Measurements from ENCODE around the gene WDR20.
"Not testable (repeated sequence)": the region's sequence is repeated elsewhere in the genome, so short reads cannot be mapped to it uniquely, and the experiment has no call there.

WDR20 gene

DNA sequence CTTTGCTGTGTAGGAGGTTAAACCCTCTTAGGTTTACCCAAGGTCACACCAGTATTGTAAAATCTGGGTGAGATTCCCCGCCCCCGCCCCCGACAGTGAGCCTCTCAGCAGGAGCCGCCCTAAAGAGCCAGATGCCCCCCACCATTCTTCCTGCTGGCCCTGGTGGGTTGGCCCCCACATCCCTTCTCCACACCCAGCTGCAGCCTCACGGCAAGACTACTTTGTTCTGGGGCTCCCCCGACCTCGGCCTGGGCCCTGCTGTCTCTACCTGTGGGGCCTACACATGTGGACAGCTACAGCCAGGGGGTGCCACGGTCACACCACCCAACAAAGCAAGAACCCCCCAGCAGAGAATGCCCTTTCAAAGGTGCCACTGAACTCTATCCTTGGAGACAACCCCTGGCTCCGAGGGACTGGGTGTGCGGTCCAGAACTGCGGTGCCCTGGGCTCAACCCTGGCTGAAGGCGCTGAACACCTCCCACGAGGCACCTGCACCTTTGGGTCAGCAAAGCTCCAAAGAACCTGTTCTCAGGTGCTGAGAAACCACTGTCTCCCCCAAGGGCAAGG, 82.4 kb downstream of the WDR20 start:
- no peak for DNase-seq

DNA sequence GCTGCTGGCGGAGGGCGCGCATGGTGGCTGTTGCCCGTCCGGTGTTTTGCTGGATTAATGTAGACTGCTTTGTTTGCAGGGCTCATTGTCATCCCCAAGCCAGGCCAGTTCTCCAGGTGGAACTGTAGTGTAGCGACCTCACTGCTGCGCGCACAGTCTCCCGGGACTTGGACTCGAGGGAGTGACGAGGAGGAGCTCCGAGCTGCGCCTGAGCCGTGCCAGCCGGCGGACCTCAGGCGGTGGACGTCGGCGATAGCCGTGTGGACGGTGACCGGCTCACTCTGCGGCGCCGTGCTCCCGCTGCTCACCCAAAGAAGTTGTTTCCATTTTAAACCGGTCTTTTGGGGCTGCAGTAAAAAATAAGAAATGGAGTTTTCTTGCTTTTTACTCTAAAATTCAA, 83.1 kb downstream of the WDR20 start:
- DNase-seq: no peak

DNA sequence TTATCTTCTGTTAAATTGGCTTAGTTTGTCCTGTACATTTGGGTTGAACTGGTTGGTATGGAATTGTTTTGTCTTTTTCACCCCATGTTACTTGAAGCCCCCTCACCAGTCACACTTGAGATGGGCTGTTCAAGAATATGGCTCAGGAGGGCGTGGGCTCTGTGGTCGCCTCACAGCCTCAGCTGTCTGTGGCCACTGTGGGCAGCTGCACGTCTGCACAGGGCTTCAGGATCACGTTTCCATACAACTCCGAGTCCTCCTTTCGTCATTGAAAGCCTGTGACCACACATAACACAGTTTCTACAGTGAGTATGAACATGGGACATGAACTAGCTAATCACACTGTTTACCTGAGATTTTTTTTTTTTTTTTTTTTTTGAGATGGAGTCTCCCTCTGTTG, 84.0 kb downstream of the WDR20 start:
- no peak for DNase-seq

DNA sequence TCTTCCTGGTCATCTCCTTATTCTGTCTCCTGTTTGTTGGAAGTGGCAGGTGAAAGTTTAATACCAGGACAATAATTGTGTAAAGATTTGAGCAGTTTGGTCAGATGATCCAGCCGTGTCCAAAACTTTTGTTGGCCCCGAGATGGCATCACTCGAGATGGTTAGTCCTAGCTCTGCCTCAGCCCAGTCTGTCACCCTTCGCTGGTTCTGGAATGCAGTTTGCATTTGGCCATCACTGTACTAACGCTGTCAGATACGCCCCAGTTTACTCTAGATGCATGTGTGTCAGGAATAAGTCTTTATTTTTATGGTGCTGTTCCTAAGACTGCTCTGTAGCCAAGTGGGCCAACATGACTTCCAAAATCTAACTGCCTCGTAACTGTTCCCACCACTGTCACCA, 85.7 kb downstream of the WDR20 start:
- no peak for DNase-seq

DNA sequence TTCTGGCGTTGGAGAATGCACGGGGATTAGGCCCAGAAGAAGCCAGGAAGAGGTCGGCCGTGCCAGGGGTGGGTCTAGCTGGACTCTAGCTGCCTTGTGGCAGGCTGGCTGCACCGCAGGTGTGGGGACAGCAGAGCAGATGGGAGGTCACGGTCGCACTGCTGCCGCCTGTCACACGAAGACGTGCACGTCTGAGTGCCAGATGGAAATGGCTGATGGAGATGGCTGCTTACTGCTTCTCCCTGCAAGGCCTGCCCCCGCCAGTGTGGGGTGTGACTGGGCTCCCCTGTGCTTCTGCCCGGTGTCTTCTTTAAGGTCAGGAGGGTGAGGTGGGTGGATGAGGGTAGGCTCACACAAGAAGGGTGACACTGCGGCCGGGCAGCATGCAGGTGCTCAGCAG, 86.2 kb downstream of the WDR20 start:
- no peak for DNase-seq

GRCh38 chr14:102226356-102227125, 86.8 kb downstream of the WDR20 start:
- DNase-seq: no peak

DNA sequence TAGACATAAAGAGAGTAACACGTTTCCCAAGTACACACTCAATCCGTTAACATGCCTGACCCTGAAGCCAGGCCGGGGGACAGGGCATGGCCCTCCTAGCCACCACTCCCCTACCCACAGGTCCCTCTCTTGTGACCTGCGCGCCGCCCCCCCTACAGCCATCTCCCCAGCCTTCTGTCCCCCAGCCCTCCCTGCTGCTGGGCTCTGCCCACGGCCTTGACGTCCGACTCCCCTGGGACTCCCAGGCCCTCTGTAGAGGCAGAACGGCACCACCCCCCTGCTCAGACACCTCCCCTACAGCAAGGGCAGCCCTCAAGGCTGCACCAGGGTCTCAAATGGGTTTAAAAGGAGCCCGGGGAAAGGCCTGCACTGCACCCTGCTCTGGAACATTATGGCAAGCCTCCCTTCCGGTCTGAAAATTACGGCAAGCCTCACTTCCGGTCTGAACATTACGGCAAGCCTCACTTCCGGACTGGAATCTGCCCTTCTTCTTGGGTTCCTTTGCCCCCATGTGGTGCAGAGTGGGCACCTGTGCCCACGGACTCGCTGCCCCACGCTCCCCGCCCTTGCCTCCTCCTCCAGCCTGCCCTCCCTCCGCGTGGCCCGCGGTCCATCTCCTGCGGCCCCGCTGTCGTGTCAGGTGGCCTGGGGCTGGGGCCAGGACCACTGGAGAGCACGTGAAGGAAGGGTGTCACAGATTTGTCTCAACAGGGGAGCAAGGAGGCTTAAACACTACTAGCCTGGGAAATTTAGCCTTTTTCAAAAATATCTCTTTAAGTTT, 87.7 kb downstream of the WDR20 start:
- no peak for DNase-seq

GRCh38 chr14:102229071-102229738, 89.5 kb downstream of the WDR20 start:
- no peak for DNase-seq

DNA sequence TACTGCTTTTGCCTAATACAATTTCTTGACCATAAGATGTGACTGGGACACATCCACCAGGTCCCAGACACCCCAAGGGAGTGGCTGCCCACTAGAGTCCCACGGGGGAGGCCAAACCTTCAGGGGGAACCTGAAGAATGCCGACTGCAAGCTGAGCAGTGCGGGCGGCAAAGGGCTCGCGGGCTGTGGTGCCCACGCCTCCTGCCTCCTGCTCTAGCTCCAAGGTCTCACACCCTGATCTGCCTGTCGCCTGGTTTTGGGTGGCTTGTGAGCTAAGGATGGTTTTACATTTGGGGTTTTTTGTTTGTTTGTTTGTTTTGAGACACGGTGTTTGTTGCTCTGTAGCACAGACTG, 90.0 kb downstream of the WDR20 start:
- no peak for DNase-seq

- DNase-seq: no peak
These were observed 90.9 kb downstream of the WDR20 start for GRCh38 chr14:102230481-102231210.

DNA sequence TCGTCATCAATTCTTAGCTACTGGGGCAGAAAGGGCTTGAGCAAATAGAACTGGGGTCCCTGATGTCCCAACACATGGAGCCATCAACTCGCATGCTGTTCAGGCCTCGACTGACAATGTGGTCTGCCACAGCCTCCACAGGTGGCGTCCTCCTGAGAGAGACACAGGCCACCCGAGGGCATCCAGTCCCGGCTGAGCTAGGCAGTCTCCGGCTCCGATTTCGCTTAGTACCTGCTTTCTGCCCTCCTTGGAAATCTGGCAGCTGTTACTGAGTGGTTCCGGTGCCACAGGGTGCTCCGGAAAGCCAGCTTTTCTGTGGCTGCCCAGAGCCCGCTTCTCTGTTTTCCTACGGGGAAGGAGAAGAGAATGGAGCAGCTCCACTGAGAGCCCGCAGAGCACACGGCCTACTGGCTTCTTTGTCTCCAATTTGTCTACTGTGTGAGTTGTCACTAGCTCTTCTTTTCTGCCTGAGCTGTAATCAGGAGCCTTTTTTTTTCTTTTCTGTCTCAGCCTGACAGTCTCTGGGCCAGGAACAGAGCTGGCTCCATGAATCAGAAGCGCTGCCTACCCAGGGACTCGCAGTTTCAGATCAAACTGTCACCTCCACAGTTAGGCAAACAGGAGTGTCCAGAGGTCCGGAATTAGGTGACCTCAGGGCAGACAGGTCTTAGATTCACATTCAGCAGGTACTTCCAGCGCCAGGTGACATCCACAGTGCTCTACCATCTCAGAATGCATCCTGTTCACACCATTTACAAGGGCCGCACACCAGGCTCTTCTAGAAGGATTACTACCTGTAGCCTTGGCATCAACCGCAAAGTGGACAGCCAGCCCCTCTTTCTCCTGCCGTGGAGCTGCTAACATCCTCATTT, 92.0 kb downstream of the WDR20 start:
- DNase-seq: no peak

- DNase-seq: no peak
These were observed 92.6 kb downstream of the WDR20 start for GRCh38 chr14:102232348-102232625.

- DNase-seq: no peak
These were observed 93.4 kb downstream of the WDR20 start for GRCh38 chr14:102233081-102233480.

GRCh38 chr14:102234331-102235264, 94.9 kb downstream of the WDR20 start:
- DNase-seq: no peak

DNA sequence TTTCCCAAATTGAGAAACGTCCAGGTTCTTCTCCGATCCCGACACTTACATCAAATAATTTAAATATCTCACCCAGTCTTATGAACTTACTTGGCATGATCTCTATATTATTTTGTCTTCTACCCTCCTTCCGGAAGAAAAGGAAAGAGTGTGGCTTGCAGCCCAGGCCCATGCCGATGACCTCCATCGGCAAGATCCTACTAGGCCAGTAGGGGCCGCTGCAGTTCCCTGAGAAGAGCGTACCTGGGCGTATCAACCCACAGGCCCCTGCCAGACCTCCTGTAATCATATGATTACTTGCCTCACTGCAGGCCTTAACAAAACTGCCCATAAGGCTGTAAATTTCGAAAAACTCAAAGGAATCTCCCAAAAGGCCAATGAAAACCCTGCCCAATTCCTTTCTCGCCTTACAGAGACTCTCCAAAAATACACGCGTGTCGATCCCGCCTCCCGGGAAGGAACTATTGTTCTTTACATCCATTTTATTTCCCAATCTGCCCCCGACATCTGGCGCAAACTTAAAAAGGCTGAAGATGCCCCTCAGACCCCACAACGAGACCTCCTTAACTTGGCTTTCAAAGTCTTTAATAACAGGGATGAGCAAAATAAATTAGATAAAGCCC, 95.7 kb downstream of the WDR20 start:
- DNase-seq: peak; percentile 86

- no peak for DNase-seq
These were observed 96.3 kb downstream of the WDR20 start for GRCh38 chr14:102236026-102236425.

DNA sequence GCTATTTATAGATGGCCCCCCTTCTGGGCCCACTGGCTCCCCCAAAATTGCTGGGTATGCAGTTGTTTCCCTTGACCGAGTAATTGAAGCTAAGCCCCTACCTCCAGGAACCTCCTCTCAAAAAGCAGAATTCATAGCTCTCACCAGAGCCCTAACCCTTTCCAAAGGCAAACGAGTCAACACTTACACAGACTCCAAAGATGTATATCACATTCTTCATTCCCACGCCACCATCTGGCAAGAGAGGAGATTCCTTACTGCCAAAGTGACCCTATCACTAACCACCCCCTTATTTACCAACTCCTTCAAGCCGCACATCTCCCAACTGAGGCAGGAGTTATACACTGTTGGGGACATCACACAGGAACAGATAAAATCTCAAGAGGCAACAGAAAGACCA, 98.4 kb downstream of the WDR20 start:
- DNase-seq: no peak

GRCh38 chr14:102238766-102239165, 99.1 kb downstream of the WDR20 start:
- DNase-seq: no peak

DNA sequence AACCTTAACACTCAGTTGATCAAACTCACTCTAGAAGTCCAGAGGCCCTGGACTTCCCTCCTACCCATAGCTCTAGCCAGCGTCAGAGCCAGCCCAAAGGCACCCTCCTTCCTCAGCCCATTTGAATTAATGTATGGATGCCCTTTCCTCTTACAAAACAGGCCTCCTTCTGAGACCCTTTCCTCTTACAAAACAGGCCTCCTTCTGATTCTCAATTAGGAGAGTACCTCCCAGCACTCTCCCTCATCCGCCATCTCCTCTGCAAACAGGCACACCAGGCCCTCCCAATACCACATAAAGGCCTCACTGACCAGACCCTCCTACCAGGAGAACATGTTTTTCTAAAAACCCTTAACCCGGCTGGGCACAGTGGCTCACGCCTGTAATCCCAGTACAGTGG, 99.5 kb downstream of the WDR20 start:
- no peak for DNase-seq

- DNase-seq: not testable (repeated sequence)
These were observed 100.8 kb downstream of the WDR20 start for GRCh38 chr14:102240481-102240880.

DNA sequence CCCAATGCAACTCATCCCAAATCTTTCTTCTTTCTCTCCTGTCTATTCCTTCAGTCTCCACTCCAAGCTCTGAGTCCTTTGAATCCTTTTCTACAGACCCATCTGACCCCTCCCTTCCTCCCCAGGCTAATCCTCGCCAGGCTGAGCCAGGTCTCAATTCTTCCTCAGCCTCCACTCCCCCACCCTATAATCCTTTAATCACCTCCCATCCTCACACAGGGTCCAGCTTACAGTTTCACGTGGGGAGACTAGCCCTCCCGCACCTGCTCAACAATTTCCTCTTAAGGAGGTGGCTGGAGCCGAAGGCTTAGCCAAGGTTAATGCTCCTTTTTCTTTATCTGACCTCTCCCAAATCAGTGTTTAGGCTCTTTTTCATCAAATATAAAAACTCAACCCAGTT, 101.5 kb downstream of the WDR20 start:
- DNase-seq: no peak
